SK-N-MC (cell line): ENCODE measurements around the gene PAAF1.

ENCODE experiments used
- DNase-seq: peaks from one replicate; pipeline ENCODE4 v3.0.0-alpha.2; 2011; ENCODE audit warnings: low read depth, low spot score
- H3K27ac ChIP-seq: fragments of 200-600 bp; sonication (generic); 2 replicates; pipeline ENCODE4 v1.5.1; 2016; ENCODE audit warnings: mixed run types
- H3K36me3 ChIP-seq: fragments of 200-600 bp; sonication (generic); 2 replicates; pipeline ENCODE4 v1.6.1; 2017; ENCODE audit warnings: antibody characterized with exemption, low read length, mixed read lengths; ENCODE audit not compliant: insufficient read depth
- H3K4me3 ChIP-seq: fragments of 200-600 bp; sonication (generic); 2 replicates; pipeline ENCODE4 v1.5.1; 2016
- H3K9ac ChIP-seq: fragments of 200-600 bp; sonication (generic); 2 replicates; pipeline ENCODE4 v1.8.0; 2017; ENCODE audit warnings: mixed run types, mixed read lengths; ENCODE audit not compliant: insufficient read length
- H3K9me3 ChIP-seq: fragments of 200-600 bp; sonication (generic); 2 replicates; pipeline ENCODE4 v1.6.1; 2017; ENCODE audit warnings: low read depth, mild to moderate bottlenecking, antibody characterized with exemption, low read length, moderate library complexity, mixed read lengths
- EZH2 ChIP-seq: fragments of 200-600 bp; sonication (generic); IDR thresholded peaks from one replicate; pipeline ENCODE4 v1.6.1; 2017; ENCODE audit warnings: antibody characterized with exemption
- FOXP2 ChIP-seq: optimal IDR thresholded peaks from 2 replicates; pipeline ENCODE3; 2011; ENCODE audit warnings: mild to moderate bottlenecking, moderate library complexity; ENCODE audit not compliant: insufficient read depth; ENCODE audit errors: extremely low read length, control extremely low read depth
- POLR2AphosphoS5 ChIP-seq: IDR thresholded peaks from 2 replicates; pipeline ENCODE4 v1.6.1; 2012; ENCODE audit warnings: mild to moderate bottlenecking, low read depth, low read length, borderline replicate concordance

PAAF1 gene

DNA sequence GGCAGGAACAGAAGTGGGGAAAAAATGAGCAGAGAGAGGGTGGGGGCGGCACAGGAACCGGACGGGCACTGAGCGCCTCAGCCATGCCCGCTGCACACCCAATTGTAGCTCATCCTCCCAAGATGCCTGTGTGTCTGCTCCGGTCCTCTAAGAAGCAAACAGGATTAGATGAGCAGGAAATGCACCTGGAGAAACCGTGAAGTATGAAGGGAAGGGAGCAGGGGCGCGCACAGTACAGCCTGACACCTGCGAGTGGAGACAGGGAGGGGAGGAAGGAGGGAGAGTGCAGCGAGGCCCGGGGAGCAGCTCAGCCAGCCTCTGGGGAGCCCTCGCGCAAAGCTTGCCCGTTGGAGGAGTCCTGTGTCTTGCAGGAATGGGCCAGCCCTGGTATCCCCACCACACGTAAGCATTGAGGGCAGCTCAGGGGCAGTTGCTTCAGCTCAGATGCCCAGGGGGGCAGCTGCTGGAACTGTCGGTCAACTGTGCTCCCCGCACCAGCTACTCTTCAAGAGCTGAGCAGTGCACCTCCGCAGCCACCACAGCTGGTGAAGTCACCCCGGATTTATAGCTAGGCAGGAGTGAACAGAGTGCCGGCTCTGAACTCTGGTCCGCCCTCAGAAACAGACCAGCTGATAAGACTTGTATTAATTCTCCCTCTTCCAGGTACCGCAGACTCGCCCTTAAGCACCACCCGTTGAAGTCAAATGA is 81.0 kb downstream of the PAAF1 start:
- no peaks in the 10 kb centered on the region for H3K9me3 ChIP-seq
- no peak overlapping the region for H3K9ac ChIP-seq
- no peak for TF ChIP-seq FOXP2
- no peak for TF ChIP-seq EZH2
- TF ChIP-seq POLR2AphosphoS5 = no peak
- no peaks in the 10 kb centered on the region for H3K36me3 ChIP-seq
- H3K27ac ChIP-seq = no peak overlapping the region
- DNase-seq = no peak
- no peak overlapping the region for H3K4me3 ChIP-seq

DNA sequence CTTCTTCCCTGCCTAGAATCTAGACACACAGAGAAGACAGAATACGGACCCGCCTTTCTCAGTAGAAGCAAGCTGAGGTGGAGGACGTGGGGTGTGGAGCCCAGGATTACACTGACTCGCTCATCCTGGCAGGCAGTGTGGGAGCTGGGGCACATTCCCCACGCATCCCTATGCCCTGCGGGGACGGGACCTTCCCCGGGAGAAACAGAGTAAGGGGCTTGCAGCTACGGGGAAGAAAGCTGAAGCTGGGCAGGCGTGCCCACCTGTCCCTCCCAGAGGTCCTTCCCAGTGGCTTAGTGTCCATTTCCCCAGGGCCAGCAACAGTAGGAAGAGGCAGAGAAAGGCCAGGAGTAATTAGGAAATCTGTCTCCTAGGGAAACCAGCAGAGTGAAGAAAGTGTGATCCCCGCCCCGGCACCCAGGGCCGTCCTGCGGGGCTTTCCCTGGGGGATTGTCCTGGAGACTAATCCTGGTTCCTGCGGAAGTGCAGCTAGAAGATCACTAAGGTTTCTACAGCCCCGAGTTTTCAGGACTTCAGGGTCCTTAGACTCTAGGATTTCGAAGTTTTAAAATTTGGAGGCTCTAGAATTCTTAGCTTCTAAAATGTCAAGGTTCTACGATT is 81.8 kb downstream of the PAAF1 start:
- no peak overlapping the region for H3K4me3 ChIP-seq
- H3K9me3 ChIP-seq = no peaks in the 10 kb centered on the region
- no peak for TF ChIP-seq EZH2
- no peak for TF ChIP-seq FOXP2
- no peak for TF ChIP-seq POLR2AphosphoS5
- DNase-seq = no peak
- H3K36me3 ChIP-seq = no peaks in the 10 kb centered on the region
- no peak overlapping the region for H3K9ac ChIP-seq
- H3K27ac ChIP-seq = no peak overlapping the region

DNA sequence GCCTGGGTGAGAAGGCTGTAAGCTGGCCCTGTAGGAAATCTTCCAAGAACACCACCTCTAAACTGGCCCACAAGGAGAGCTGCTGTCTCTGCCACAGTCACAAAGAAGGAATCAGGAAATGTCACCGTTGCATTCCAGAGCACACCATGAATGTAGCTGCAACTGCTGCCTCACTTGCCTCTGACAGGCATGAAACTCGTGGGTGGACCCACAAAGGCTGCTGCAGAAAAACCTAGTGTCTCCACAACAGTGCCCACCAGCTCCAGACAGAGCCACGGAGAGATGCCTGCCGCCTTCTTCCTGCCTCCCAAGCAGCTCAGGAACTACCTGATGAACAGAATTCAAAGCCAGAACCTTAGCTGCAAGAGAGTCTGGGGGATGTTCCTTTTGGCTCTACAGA is 84.5 kb downstream of the PAAF1 start:
- H3K9me3 ChIP-seq = no peaks in the 10 kb centered on the region
- no peak overlapping the region for H3K27ac ChIP-seq
- H3K36me3 ChIP-seq = no peaks in the 10 kb centered on the region
- TF ChIP-seq POLR2AphosphoS5 = no peak
- TF ChIP-seq EZH2 = no peak
- TF ChIP-seq FOXP2 = no peak
- no peak overlapping the region for H3K4me3 ChIP-seq
- H3K9ac ChIP-seq = no peak overlapping the region
- DNase-seq = no peak

DNA sequence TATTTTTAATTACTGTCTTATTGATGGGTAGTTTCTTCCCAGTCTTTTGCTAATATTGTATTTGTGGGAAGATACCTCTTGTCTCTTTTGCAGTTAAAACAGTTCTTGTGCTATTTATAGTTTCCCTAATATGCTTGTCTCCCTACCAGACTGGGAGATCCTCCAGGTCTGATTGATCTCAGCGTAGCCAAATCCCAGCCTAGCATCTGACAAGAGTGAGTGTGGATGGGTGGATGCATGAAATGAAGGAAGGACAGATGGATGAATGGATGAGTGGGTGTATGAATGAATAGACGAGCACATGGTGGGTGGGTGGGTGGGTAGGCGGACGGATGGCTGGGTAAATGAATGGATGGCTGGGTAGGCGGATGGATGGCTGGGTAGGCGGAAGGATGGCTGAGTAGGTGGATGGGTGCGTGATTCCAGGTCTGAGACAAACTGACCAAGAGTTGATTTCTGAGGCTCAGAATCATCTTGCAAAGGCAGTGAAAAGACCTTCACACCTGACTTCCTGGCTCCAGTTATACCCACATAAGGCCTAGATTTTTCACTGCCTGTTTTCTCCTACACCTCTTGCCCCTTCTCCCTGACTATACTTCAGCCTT is 85.4 kb downstream of the PAAF1 start:
- H3K9ac ChIP-seq = no peak overlapping the region

DNA sequence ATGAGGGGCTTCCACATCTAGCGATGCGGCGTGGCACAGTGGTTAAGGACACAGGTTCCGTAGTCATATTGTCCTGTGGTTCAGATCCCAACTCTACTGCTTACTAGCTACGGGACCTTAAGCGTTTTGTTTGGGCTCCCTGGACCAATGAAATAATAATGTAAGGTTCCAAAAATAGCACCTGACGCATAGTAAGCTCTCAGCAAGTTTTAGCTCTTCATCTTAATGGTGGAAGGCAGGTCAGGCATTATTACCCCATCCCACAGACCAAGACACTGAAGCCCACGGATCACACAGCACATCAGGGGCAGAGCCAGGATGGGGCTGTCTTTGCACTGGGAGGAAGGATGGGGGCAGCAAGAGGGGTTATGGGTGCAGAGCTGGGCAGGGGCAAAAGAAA is 87.1 kb downstream of the PAAF1 start:
- no peak overlapping the region for H3K27ac ChIP-seq
- no peak for DNase-seq
- no peaks in the 10 kb centered on the region for H3K9me3 ChIP-seq
- H3K9ac ChIP-seq = no peak overlapping the region
- no peak overlapping the region for H3K4me3 ChIP-seq
- H3K36me3 ChIP-seq = no peaks in the 10 kb centered on the region
- TF ChIP-seq FOXP2 = no peak
- TF ChIP-seq EZH2 = no peak
- no peak for TF ChIP-seq POLR2AphosphoS5

More for the DNA sequence above, 85.4 kb downstream of the PAAF1 start:
- Histone ChIP-seq H3K4me3 (no peak overlapping the region), H3K27ac (no peak overlapping the region), H3K9me3 (no peaks in the 10 kb centered on the region), H3K36me3 (no peaks in the 10 kb centered on the region)
- no peak for TF ChIP-seq POLR2AphosphoS5
- DNase-seq = no peak

DNA sequence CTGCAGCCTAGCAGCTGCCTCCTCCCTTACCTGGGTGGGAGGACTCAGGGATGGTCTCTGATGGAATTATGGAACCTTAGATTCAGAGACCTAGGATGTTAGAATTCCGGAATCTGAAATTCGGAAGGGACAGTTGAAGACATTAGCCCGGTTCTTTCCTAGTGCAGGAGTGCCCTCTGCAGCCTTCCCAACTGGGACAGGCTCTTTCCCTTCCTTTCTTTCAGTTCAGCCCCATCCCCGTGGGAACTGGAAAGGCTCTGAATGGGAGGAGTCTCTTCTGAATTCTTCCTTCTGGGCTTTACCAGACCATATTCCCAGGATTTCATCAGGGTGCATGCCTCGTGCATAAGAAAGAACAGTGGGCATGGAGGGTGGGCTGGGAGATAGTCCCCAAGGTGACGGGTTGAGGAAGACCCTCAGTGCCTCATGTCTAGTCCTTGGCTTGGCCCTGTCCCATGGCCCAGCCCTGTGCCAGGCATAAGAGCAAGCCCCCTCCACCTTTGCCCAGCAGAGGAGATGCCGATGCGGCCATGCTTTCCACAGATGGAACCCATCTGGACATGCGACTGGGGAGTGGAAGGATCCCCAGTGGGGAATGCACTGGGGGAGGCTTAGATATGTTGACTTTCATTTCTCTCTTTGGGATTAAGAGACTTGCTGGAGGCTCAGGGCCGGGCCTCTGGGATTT is 88.4 kb downstream of the PAAF1 start:
- no peak overlapping the region for H3K9ac ChIP-seq
- H3K27ac ChIP-seq = no peak overlapping the region
- no peaks in the 10 kb centered on the region for H3K36me3 ChIP-seq
- H3K9me3 ChIP-seq = no peaks in the 10 kb centered on the region
- no peak for DNase-seq
- TF ChIP-seq POLR2AphosphoS5 (no peak), EZH2 (no peak), FOXP2 (no peak)
- H3K4me3 ChIP-seq = no peak overlapping the region; the same call in 1 of the 2 replicates

DNA sequence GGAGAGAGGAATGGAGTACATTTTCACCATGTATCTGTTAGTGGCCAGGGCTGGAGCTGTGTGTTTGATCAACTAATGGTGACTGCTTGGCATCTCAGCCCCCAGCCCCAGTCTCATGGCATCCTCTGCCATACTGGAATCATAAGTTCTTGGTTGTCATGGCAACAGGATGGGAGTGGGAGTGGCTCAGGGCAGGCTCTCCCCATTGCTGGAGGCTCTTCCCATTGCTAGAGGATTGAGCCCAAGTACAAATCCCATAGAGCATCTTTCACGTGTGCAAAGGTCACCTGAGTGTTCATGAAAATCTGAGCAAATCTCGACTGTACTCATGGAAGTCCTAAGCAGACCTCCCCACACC is 88.9 kb downstream of the PAAF1 start:
- no peak overlapping the region for H3K9ac ChIP-seq
- no peaks in the 10 kb centered on the region for H3K9me3 ChIP-seq
- no peaks in the 10 kb centered on the region for H3K36me3 ChIP-seq
- H3K27ac ChIP-seq = no peak overlapping the region
- no peak for TF ChIP-seq FOXP2
- TF ChIP-seq EZH2 = no peak
- TF ChIP-seq POLR2AphosphoS5 = no peak
- DNase-seq = no peak
- no peak overlapping the region for H3K4me3 ChIP-seq

DNA sequence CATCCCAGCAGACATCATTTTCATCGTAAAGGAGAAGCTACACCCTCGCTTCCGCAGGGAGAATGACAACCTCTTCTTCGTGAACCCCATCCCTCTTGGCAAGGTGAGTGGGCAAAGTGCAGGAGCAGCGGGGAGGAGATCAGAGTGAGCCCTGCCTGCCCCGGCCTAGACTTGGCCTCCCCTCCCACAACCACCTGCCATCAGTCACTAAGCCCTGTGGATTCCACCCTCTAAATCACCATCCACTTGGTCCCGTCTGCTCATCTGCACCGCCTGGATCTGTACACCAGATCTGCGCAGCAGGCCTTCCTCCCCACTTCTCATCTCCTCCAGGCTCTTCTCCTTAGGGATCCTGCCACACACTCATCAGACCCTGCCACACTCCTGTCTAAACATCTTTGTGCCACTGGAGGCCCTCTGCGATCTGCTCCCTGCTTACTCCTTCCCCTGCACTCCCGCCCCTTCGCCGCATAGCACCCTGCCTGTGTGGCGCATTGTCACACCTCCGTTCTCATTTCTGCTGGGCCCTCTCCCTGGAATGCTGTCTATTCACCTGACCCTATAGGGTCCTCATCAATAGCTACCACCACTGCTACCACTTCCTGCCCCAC is 91.7 kb downstream of the PAAF1 start:
- Histone ChIP-seq H3K9me3 (no peaks in the 10 kb centered on the region), H3K4me3 (no peak overlapping the region), H3K9ac (no peak overlapping the region), H3K27ac (no peak overlapping the region), H3K36me3 (no peaks in the 10 kb centered on the region)
- DNase-seq = no peak
- no peak for TF ChIP-seq POLR2AphosphoS5
- no peak for TF ChIP-seq EZH2
- TF ChIP-seq FOXP2 = no peak
